Thoracic aorta (tissue), 2 donors: ENCODE results near the gene PRH1. TPM values are rescaled to one million over a fixed set of nuclear protein-coding genes. Genes with fewer than 3 reads are reported as not detected.

ENCODE experiments used
- ATAC-seq: fragments of 150-250 bp; one replicate; pipeline ENCODE4 v1.8.0; 2017; ENCODE audit warnings: low read depth; ENCODE audit not compliant: insufficient number of reproducible peaks, low FRiP score
- DNase-seq: peaks from one replicate; pipeline ENCODE4 v3.0.0-alpha.2; 2020; ENCODE audit warnings: low spot score
- H3K27ac ChIP-seq, 2 donors: fragments of 200-600 bp; sonication (generic); 1 replicate in 1 of 2; 2 replicates in 1 of 2; pipeline ENCODE4 v1.5.1; 2016; ENCODE audit warnings: mild to moderate bottlenecking in 2 of 2, moderate library complexity in 2 of 2
- H3K27me3 ChIP-seq: fragments of 200-600 bp; sonication (generic); replicated peaks from 2 replicates; pipeline ENCODE4 v1.6.0; 2016; ENCODE audit warnings: mild to moderate bottlenecking; ENCODE audit not compliant: insufficient read depth
- H3K36me3 ChIP-seq: fragments of 200-600 bp; sonication (generic); one replicate; pipeline ENCODE4 v1.5.1; 2016
- H3K4me1 ChIP-seq, 2 donors: fragments of 200-600 bp; sonication (generic); 1 replicate in 1 of 2; 2 replicates in 1 of 2; pipeline versions ENCODE4 v1.5.1 to v1.6.0; 2016; ENCODE audit warnings: low read depth in 2 of 2, mild to moderate bottlenecking in 1 of 2; ENCODE audit not compliant: control insufficient read depth in 1 of 2
- H3K4me3 ChIP-seq: fragments of 200-600 bp; sonication (generic); 2 replicates; pipeline ENCODE4 v1.5.1; 2016; ENCODE audit warnings: mild to moderate bottlenecking
- H3K9me3 ChIP-seq: fragments of 200-600 bp; sonication (generic); 2 replicates; pipeline ENCODE4 v1.5.1; 2016
- total RNA-seq, 2 donors: library from RNA; depleted of rRNA; stranded (reverse); fragments of >200 nt; gene quantifications; one replicate each; pipeline versions ENCODE4 v1.1.0 to v1.2.3, GENCODE V29; 2016
- TF ChIP-seq, protein P1 (sequence below): fragments of 200-600 bp; sonication (generic); IDR thresholded peaks from one replicate; pipeline ENCODE4 v1.5.1; 2019; ENCODE audit warnings: antibody characterized with exemption

PRH1 gene
- 10 to 100 TPM; 18.5 to 30.5 TPM for total RNA-seq

- TF ChIP-seq, protein P1, sequence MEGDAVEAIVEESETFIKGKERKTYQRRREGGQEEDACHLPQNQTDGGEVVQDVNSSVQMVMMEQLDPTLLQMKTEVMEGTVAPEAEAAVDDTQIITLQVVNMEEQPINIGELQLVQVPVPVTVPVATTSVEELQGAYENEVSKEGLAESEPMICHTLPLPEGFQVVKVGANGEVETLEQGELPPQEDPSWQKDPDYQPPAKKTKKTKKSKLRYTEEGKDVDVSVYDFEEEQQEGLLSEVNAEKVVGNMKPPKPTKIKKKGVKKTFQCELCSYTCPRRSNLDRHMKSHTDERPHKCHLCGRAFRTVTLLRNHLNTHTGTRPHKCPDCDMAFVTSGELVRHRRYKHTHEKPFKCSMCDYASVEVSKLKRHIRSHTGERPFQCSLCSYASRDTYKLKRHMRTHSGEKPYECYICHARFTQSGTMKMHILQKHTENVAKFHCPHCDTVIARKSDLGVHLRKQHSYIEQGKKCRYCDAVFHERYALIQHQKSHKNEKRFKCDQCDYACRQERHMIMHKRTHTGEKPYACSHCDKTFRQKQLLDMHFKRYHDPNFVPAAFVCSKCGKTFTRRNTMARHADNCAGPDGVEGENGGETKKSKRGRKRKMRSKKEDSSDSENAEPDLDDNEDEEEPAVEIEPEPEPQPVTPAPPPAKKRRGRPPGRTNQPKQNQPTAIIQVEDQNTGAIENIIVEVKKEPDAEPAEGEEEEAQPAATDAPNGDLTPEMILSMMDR = no peak
- Histone ChIP-seq H3K4me3 (no peak within 1 kb of the TSS), H3K9me3 (no peaks in the 10 kb centered on the region)
These were observed at the start of gene PRH1 for GRCh38 chr12:10884086-10884725. TSS of gene PRH1 (minus strand) at chr12:10884255. CDS start at chr12:10884217, 38 bp downstream.

GRCh38 chr12:10928746-10929286 lies 44.8 kb upstream of the PRH1 start, which contains the start of gene PRH2:
TSS of gene PRH2 (plus strand) at chr12:10929236. CDS start at chr12:10929274, 38 bp downstream.
- no peak for DNase-seq
- no peaks in the 10 kb centered on the region for H3K36me3 ChIP-seq

More at GRCh38 chr12:10884086-10884725, at the start of gene PRH1:
- no peaks in the 10 kb centered on the region for H3K4me1 ChIP-seq
- DNase-seq (no peak), ATAC-seq (no peak)
- no peaks in the 10 kb centered on the region for H3K27me3 ChIP-seq
- no peak within 1 kb of the TSS for H3K27ac ChIP-seq
- H3K36me3 ChIP-seq = peaks cover 4% of the 10 kb centered on the region

DNA sequence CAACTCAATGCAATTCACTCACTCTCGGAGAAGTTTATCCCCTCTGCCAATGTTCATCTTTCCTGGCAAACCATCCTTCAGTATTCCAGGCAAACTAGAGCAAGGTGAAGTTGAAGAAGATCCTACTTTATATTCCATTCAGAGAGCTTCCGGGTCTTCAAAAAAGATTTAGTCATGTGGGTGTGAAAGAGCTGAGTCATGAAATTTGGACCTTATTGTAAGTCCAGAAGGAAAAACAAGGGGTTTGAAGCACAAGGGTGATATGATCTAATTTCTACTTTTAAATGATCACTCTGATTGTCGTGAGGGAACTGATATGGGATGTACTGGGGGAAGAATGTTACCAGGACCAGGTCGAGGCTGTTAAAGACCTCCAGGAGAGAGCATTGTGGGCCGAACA lies 42.2 kb upstream of the PRH1 start:
- H3K4me3 ChIP-seq = no peak overlapping the region
- no peaks in the 10 kb centered on the region for H3K27me3 ChIP-seq
- H3K9me3 ChIP-seq = no peaks in the 10 kb centered on the region
- H3K36me3 ChIP-seq = no peaks in the 10 kb centered on the region
- DNase-seq (no peak), ATAC-seq (no peak)
- H3K4me1 ChIP-seq = no peaks in the 10 kb centered on the region
- no peak overlapping the region for H3K27ac ChIP-seq
- TF ChIP-seq, protein P1 = no peak

More at GRCh38 chr12:10928746-10929286, 44.8 kb upstream of the PRH1 start, which contains the start of gene PRH2:
- H3K4me3 ChIP-seq = no peak within 1 kb of the TSS
- H3K4me1 ChIP-seq = no peaks in the 10 kb centered on the region
- TF ChIP-seq, protein P1 = no peak
- H3K27ac ChIP-seq = no peak within 1 kb of the TSS
- H3K9me3 ChIP-seq = no peaks in the 10 kb centered on the region
- H3K27me3 ChIP-seq = no peaks in the 10 kb centered on the region
- ATAC-seq = no peak

- Histone ChIP-seq H3K27ac (no peak overlapping the region), H3K27me3 (no peaks in the 10 kb centered on the region), H3K4me3 (no peak overlapping the region), H3K4me1 (no peaks in the 10 kb centered on the region), H3K9me3 (no peaks in the 10 kb centered on the region), H3K36me3 (no peaks in the 10 kb centered on the region)
- ATAC-seq (no peak), DNase-seq (no peak)
- TF ChIP-seq, protein P1 = no peak
These were observed 35.8 kb upstream of the PRH1 start for GRCh38 chr12:10919809-10920208.

GRCh38 chr12:10910380-10910779 lies 26.3 kb upstream of the PRH1 start:
- ATAC-seq (no peak), DNase-seq (no peak)
- Histone ChIP-seq H3K4me1 (no peaks in the 10 kb centered on the region), H3K27ac (no peak overlapping the region), H3K36me3 (no peaks in the 10 kb centered on the region), H3K27me3 (no peaks in the 10 kb centered on the region), H3K9me3 (no peaks in the 10 kb centered on the region), H3K4me3 (no peak overlapping the region)
- TF ChIP-seq, protein P1 = no peak
